Fibroblast of skin of right quadriceps (primary cell): ENCODE measurements around the gene STAG3.
A peak's percentile ranks its signal among the peaks of the same experiment; 100 is the strongest.
"Not testable (repeated sequence)": the region's sequence is repeated elsewhere in the genome, so short reads cannot be mapped to it uniquely, and the experiment has no call there.

Experiments used
- DNase-seq: peaks from one replicate; pipeline ENCODE4 v3.0.0-alpha.2; 2013

Gene STAG3

GRCh38 chr7:100177045-100178001, at the start of gene STAG3, which contains the start of gene GPC2:
TSS of gene STAG3 (plus strand) at chr7:100177918. CDS start at chr7:100180557, 2,639 bp downstream.
TSS of gene GPC2 (minus strand) at chr7:100177381. CDS start at chr7:100177199, 182 bp downstream.
- DNase-seq = peak; percentile 98

GRCh38 chr7:100128637-100128963, 49.1 kb upstream of the STAG3 start:
- no peak for DNase-seq

GRCh38 chr7:100130220-100130607, 47.5 kb upstream of the STAG3 start:
- DNase-seq = not testable (repeated sequence)

- DNase-seq = peak; percentile 39
Observed at GRCh38 chr7:100130608-100131453, 46.9 kb upstream of the STAG3 start.

GRCh38 chr7:100132126-100132525, 45.6 kb upstream of the STAG3 start:
- DNase-seq = no peak

DNA sequence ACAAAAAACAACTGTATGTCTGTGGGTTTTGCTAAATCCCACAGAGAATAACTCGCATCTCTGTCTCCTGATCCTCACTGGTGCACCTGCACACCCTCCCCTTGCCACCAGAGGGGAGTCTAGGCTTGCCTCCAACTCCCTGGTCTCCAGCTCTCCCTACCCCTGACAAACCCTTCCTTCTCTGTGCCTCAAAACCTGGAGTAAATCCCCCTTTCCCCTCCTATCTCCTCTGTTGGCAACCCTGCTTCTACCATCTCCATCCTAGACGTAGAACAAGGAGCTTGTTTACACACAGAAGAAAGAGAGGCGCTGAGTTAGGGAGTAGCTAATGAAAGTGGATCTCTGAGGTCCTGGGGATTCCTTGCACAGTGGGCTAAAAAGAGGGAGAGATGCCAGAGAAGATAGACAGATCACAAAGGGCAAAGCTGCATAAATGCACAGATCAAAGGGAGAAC, 45.0 kb upstream of the STAG3 start:
- DNase-seq = peak; percentile 56

DNA sequence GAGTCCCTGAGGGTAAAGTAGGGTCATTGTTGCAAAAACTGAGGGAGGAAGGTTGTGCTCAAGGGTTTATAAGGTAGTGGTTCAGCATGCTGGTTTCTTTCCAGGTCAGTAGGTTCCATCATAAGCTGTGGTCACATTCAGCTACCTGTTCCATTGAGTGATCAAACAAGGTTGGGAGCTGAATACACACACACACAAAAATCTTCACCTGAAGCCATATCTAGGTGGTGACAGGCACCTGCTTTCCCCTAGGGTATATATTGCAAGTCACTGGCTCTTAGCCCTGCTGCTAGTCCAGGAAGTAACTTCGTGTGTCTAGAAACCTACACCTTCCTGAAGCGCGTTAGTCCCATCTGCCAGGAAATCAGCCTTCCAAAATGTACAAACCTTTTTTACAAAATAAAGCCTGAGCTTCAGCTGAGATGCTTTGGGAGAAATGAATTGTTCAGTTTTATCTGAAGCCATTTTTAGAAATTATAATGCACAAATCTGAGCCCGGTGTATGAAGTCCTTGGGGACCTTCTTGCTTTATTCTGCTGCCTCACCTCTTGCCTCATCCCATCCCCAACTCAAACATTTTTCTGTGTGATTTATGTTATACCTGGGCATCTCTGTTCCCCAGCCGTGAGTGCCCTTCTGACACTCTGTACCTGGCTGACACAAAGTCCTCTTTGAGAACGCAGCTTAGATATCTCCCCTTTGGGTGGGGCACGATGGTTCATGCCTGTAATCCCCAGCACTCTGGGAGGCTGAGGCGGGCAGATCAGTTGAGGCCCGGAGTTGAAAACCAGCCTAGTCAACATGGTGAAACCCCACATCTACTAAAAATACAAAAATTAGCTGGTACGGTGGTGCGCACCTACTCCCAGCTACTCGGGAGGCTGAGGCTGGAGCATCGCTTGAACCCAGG, 39.6 kb upstream of the STAG3 start:
- no peak for DNase-seq

DNA sequence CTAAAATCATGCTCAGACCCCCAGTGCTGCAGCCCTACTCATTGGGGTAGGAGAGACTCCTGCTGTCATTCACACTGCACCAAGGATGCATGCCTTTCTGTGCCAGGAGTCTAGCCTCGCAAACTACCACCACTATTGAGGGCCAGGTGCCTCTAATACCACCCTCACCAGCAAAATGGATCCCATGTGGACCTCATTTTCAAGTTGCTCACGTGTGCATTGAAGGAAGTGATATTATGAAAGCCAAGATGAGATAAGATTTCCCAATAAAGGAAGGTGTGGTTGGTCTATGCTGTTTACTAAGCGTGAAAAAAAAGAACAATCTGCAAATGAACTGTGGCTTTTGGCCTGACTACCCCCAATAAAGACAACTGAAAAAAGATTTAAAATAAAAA, 36.2 kb upstream of the STAG3 start:
- DNase-seq = no peak

DNA sequence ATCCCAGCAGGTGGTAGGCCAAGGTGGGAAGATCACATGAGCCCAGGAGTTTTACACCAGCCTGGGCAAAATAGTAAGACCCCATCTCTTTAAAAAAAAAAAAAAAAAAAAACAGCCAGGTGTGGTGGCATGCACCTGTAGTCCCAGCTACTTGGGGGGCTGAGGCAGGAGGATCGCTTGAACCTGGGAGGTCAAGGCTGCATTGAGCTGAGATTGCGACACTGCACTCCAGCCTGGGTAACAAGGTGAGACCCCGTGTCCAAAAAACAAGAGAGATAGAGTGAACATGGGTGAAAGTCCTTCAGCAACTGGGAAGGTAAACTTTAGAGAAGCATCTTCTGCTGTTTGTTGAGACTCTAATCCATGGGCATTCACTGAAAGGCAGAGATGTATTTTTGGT, 35.3 kb upstream of the STAG3 start:
- DNase-seq = no peak

- DNase-seq = not testable (repeated sequence)
Observed at GRCh38 chr7:100146350-100146749, 31.4 kb upstream of the STAG3 start.

DNA sequence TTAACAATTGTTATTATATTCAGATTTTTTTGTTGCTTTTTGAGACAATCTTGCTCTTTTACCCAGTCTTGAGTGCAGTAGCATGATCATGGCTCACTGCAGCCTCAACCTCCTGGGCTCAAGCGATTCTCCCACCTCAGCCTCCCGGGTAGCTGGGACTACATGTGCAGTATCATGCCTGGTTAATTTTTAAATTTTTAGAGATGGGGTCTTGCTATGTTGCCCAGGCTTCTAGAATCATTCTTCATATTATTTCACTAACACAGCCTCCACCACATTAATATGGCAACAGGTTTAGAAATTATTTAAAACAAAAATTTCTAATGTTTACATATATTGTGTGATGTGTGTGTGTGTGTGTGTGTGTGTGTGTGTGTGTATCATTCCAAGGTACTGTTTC, 30.4 kb upstream of the STAG3 start:
- DNase-seq = no peak

GRCh38 chr7:100148225-100148558, 29.5 kb upstream of the STAG3 start:
- DNase-seq = no peak

DNA sequence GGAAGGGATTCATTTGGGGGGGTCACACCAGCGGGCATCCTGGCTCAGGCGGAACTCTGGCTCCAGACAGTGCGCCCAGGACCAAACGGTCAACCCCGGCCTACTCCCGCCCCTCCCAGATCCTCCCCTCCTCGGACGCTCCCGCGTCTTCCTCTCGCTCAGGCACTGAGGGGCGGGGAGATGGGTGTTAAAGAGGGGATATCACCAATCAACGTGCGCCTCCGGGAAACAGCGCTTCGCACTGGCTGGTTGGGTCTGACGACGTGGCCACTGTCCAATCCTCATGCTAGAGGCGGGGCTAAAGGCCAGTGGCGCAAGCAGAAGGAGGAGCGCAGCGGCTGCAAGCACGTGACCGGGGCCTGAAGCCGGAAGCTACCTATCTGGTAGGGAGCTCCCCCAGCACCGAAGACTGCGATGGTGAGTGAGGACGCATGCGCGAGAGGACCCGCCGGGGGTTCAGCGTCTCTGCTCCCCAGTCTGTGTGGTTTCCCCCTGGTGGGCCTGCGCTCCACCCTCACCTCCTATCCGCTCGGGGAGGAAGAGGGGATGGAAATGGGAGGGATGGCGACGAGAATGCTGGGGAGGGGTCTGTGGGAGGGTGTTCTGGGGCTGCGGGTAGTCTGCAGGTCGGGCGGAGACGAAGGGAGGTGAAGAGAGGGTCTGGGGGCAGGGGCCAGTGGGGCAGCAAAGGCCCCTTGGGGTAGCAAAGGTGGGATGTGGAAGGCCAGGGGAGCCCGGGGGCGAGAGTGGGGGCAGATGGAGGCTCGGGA, 29.0 kb upstream of the STAG3 start, which contains the start of gene LAMTOR4:
LAMTOR4 (plus strand) TSS at position 360 of the 770 bp plus-strand sequence; CDS start at position 415, 55 bp downstream.
- DNase-seq = peak; percentile 99

- DNase-seq = no peak
Observed at GRCh38 chr7:100152404-100152803, 25.3 kb upstream of the STAG3 start.

- DNase-seq = no peak
Observed at GRCh38 chr7:100152937-100153666, 24.6 kb upstream of the STAG3 start.

DNA sequence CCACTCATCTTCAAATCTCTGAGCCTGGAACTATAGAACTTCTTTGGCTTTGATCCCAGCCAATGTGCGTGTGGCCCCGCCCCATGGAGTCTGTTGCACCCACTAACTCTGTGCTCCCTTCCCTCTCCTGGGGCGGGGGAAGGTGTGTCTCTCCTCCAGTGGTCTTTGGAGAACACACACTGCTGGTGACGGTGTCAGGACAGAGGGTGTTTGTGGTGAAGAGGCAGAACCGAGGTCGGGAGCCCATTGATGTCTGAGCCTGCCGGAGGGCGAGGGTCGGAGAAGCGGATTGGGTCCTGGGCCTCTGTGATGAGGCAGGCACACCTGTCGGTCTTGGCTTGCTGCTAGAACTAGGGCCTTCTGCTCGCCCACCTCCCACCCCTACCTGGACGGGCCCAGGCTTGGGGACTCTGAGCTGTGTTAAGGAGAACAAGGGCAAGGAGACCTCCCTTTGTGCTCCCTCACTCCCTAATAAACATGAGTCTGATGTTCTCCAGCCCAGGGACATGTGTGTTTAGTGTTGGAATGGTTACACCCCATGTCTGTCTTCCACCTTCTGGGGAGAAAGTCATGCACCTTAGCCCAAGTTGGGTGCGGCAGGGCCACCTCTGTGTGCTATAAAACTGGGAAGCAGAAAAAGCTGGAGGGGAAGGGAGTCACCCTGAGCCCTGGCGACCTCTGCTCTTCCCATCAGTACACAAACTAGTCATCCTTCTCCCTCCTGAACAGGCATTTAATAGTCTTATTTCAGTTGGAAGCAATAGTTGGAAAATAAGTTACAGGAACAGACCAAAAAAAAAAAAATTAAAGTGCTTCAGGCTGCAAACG, 23.8 kb upstream of the STAG3 start:
- no peak for DNase-seq

DNA sequence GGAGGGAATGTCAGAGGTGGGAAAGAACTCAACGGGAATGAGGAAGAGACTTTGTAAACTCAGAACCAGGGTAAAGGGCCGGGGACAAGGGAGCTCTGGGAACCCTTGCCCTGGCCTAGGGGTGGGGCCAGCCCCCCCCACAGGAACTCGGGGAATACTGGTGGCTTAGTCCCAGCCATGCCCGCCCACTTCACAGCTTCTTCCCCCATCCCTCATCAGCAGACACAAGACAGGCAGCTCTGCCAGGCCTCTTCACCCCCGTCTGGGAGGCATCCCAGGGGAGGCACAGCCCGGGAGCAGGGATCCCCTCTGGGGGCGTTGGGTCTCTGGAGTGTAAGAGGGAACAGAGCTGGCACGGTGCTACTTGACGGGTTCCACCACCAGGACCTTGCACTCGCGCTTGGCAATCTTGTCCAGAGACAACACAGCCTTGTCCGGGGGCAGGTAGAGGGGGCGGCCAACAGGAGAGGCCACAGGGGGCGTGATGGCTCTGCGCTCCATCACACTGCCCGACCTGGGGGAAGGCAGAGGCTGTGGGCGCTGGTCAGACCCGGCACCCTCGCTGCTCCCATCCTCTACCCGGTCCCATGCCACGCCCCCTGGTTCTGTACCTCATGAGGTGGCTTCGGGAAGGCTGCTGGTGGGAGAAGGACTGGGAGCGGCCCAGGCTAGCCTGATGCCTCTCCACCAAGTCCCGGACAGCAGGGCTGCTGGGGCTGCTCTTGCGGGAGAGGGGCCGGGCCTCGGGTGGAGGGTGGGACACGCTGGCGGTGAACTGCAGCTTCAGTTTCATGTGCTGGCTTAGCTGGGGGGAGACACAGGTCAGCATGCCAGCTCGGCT, 22.8 kb upstream of the STAG3 start:
- no peak for DNase-seq

DNA sequence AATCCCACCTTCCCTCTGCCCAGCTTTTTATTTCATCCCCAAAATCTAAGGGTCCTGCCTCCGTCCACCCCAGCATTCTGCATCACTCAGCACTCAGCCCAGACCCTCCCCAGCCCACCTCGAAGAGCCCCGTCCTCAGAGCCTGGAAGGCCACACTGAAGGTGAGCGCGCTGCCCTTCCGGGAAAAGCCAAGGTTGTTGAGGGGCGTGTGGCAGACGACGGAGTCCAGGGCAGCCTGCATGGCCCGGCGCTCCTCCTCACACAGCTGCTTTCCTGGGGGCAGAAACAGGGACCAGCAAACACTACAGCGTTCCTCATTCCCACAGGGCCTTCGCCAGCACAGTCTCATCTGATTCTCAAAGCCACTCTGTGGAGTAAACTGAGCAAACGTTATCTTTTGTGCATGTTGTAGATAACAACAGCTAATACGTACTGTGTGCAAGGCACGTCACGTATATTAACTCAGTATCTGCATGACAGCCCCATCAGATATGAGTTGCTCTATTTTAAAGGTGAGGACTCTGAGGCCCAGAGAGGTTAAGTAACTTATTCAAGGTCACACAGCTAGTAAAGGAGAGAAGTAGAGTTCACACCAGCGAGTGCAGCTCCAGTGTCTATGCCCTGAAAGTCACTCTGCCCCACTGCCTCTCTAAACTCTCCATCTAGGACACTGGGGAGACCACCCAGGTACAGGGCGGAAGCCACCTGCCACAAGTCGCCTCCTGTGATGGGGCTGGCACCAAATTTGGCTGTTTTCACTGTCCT, 22.0 kb upstream of the STAG3 start:
- no peak for DNase-seq
